Effector memory CD8-positive, alpha-beta T cell (primary cell): ENCODE measurements around the gene SELENOW.
"Not testable (repeated sequence)": the region's sequence is repeated elsewhere in the genome, so short reads cannot be mapped to it uniquely, and the experiment has no call there.

Experiments
- ATAC-seq: fragments of 150-1000 bp; cut with Tn5 transposase; replicated peaks from 2 replicates; pipeline ENCODE4 v1.10.0; 2021; ENCODE audit warnings: mild to moderate bottlenecking, moderate library complexity
- DNase-seq, 3 experiments: peaks; one replicate each; pipeline ENCODE4 v3.0.0; 2021
- H3K27ac Mint-ChIP-seq, 2 donors: one replicate each; pipeline ENCODE4 v1.8.0; 2022; ENCODE audit warnings: mild to moderate bottlenecking in 2 of 2, mixed read lengths in 2 of 2, moderate library complexity in 2 of 2
- H3K27me3 Mint-ChIP-seq, 2 donors: one replicate each; pipeline ENCODE4 v1.8.0; 2022; ENCODE audit warnings: mixed read lengths in 2 of 2
- H3K36me3 Mint-ChIP-seq: one replicate; pipeline ENCODE4 v1.8.0; 2022; ENCODE audit warnings: mild to moderate bottlenecking, moderate library complexity, mixed read lengths; ENCODE audit not compliant: insufficient read depth
- H3K4me1 Mint-ChIP-seq, 2 donors: one replicate each; pipeline ENCODE4 v1.8.0; 2022; ENCODE audit warnings: low read depth in 2 of 2, mixed read lengths in 2 of 2
- H3K4me3 Mint-ChIP-seq, 2 donors: one replicate each; pipeline ENCODE4 v1.8.0; 2022; ENCODE audit warnings: mild to moderate bottlenecking in 2 of 2, mixed read lengths in 2 of 2, moderate library complexity in 2 of 2
- H3K9me3 Mint-ChIP-seq, 2 donors: one replicate each; pipeline ENCODE4 v1.8.0; 2022; ENCODE audit warnings: mixed read lengths in 2 of 2

The SELENOW gene

GRCh38 chr19:47780215-47780551, 1.7 kb downstream of the SELENOW start:
- Mint-ChIP-seq H3K27me3 (no peaks in the 10 kb centered on the region), H3K36me3 (peaks cover 23% of the 10 kb centered on the region), H3K4me1 (peaks cover 19 to 25% of the 10 kb centered on the region in 2 donors), H3K9me3 (no peaks in the 10 kb centered on the region), H3K27ac (peak overlapping the region; percentile 95 to 97), H3K4me3 (peak overlapping the region; percentile 92 to 94)
- DNase-seq (no peak), ATAC-seq (no peak)

GRCh38 chr19:47781590-47782262, 3.2 kb downstream of the SELENOW start:
- peak overlapping the region; percentile 42 to 47 for H3K27ac Mint-ChIP-seq

GRCh38 chr19:47786566-47786965, 8.1 kb downstream of the SELENOW start:
- no peaks in the 10 kb centered on the region for H3K9me3 Mint-ChIP-seq
- no peak for ATAC-seq
- H3K36me3 Mint-ChIP-seq, result peaks cover 26% of the 10 kb centered on the region
- DNase-seq, result no peak
- H3K4me3 Mint-ChIP-seq, result no peak overlapping the region
- no peak overlapping the region for H3K27ac Mint-ChIP-seq
- H3K4me1 Mint-ChIP-seq, result peaks cover 3 to 8% of the 10 kb centered on the region in 2 donors
- H3K27me3 Mint-ChIP-seq, result no peaks in the 10 kb centered on the region

More at GRCh38 chr19:47781590-47782262, 3.2 kb downstream of the SELENOW start:
- Mint-ChIP-seq H3K4me1 (peaks cover 19 to 25% of the 10 kb centered on the region in 2 donors), H3K4me3 (peak overlapping the region in 1 of 2 donors; percentile 41), H3K9me3 (no peaks in the 10 kb centered on the region), H3K27me3 (no peaks in the 10 kb centered on the region), H3K36me3 (peaks cover 27% of the 10 kb centered on the region)
- ATAC-seq (no peak), DNase-seq (no peak)

- H3K4me1 Mint-ChIP-seq, result not testable (repeated sequence)
Observed at GRCh38 chr19:47787307-47787706, 8.8 kb downstream of the SELENOW start.

GRCh38 chr19:47789811-47790210, 11.3 kb downstream of the SELENOW start:
- not testable (repeated sequence) for H3K27ac Mint-ChIP-seq, ATAC-seq, H3K4me1 Mint-ChIP-seq, H3K27me3 Mint-ChIP-seq, H3K4me3 Mint-ChIP-seq, H3K9me3 Mint-ChIP-seq, DNase-seq
- peaks cover 13% of the 10 kb centered on the region for H3K36me3 Mint-ChIP-seq

More at GRCh38 chr19:47787307-47787706, 8.8 kb downstream of the SELENOW start:
- H3K27me3 Mint-ChIP-seq, H3K9me3 Mint-ChIP-seq, DNase-seq, H3K27ac Mint-ChIP-seq, ATAC-seq, H3K4me3 Mint-ChIP-seq: not testable (repeated sequence)
- H3K36me3 Mint-ChIP-seq, result peaks cover 26% of the 10 kb centered on the region

GRCh38 chr19:47790398-47790814, 11.9 kb downstream of the SELENOW start:
- Mint-ChIP-seq H3K27me3 (peaks cover under 1 to 2% of the 10 kb centered on the region in 2 donors), H3K4me1 (peaks cover 0 to 8% of the 10 kb centered on the region in 2 donors), H3K27ac (no peak overlapping the region), H3K36me3 (peaks cover 7% of the 10 kb centered on the region), H3K4me3 (no peak overlapping the region), H3K9me3 (no peaks in the 10 kb centered on the region)
- ATAC-seq (peak; percentile 73), DNase-seq (peak; percentile 76 to 85 (median 76))

- no peak for DNase-seq
- peaks cover 5% of the 10 kb centered on the region for H3K36me3 Mint-ChIP-seq
- ATAC-seq, result no peak
- H3K4me1 Mint-ChIP-seq, result peaks cover 0 to 8% of the 10 kb centered on the region in 2 donors
- H3K27me3 Mint-ChIP-seq, result peaks cover 6 to 10% of the 10 kb centered on the region in 2 donors
- no peaks in the 10 kb centered on the region for H3K9me3 Mint-ChIP-seq
- H3K4me3 Mint-ChIP-seq, result no peak overlapping the region
- H3K27ac Mint-ChIP-seq, result no peak overlapping the region
Observed at GRCh38 chr19:47792616-47793015, 14.1 kb downstream of the SELENOW start.

GRCh38 chr19:47794526-47794925, 16.0 kb downstream of the SELENOW start:
- Mint-ChIP-seq H3K27ac (no peak overlapping the region), H3K9me3 (no peaks in the 10 kb centered on the region), H3K36me3 (peaks cover 5% of the 10 kb centered on the region), H3K4me1 (peaks cover 0 to 8% of the 10 kb centered on the region in 2 donors), H3K4me3 (no peak overlapping the region), H3K27me3 (peaks cover 18 to 22% of the 10 kb centered on the region in 2 donors)
- ATAC-seq (no peak), DNase-seq (no peak)

- Mint-ChIP-seq H3K4me1 (no peaks in the 10 kb centered on the region), H3K4me3 (no peak overlapping the region), H3K9me3 (no peaks in the 10 kb centered on the region), H3K36me3 (no peaks in the 10 kb centered on the region), H3K27ac (no peak overlapping the region), H3K27me3 (peaks cover 18 to 22% of the 10 kb centered on the region in 2 donors)
- DNase-seq, result no peak
- ATAC-seq, result no peak
Observed at GRCh38 chr19:47796785-47797184, 18.3 kb downstream of the SELENOW start.

- ATAC-seq (no peak), DNase-seq (no peak)
- Mint-ChIP-seq H3K36me3 (no peaks in the 10 kb centered on the region), H3K27me3 (peaks cover 18 to 22% of the 10 kb centered on the region in 2 donors), H3K4me3 (no peak overlapping the region), H3K27ac (no peak overlapping the region), H3K4me1 (no peaks in the 10 kb centered on the region), H3K9me3 (no peaks in the 10 kb centered on the region)
Observed at GRCh38 chr19:47797996-47798903, 19.7 kb downstream of the SELENOW start.

- H3K27me3 Mint-ChIP-seq, result peaks cover 18 to 22% of the 10 kb centered on the region in 2 donors
Observed at GRCh38 chr19:47798904-47799266, 20.4 kb downstream of the SELENOW start.

GRCh38 chr19:47801270-47801669, 22.8 kb downstream of the SELENOW start:
- Mint-ChIP-seq H3K27ac (no peak overlapping the region), H3K36me3 (no peaks in the 10 kb centered on the region), H3K4me3 (no peak overlapping the region), H3K9me3 (no peaks in the 10 kb centered on the region), H3K27me3 (peaks cover 14 to 22% of the 10 kb centered on the region in 2 donors), H3K4me1 (no peaks in the 10 kb centered on the region)
- DNase-seq (no peak), ATAC-seq (no peak)

More at GRCh38 chr19:47798904-47799266, 20.4 kb downstream of the SELENOW start:
- no peak overlapping the region for H3K27ac Mint-ChIP-seq
- no peaks in the 10 kb centered on the region for H3K9me3 Mint-ChIP-seq
- H3K4me1 Mint-ChIP-seq, result no peaks in the 10 kb centered on the region
- no peaks in the 10 kb centered on the region for H3K36me3 Mint-ChIP-seq
- DNase-seq, result no peak
- no peak overlapping the region for H3K4me3 Mint-ChIP-seq
- ATAC-seq, result no peak

GRCh38 chr19:47802521-47803043, 24.1 kb downstream of the SELENOW start:
- no peak overlapping the region for H3K4me3 Mint-ChIP-seq
- no peak overlapping the region for H3K27ac Mint-ChIP-seq
- no peak for ATAC-seq
- no peaks in the 10 kb centered on the region for H3K4me1 Mint-ChIP-seq
- DNase-seq, result no peak
- peaks cover 20 to 21% of the 10 kb centered on the region in 2 donors for H3K27me3 Mint-ChIP-seq
- H3K36me3 Mint-ChIP-seq, result no peaks in the 10 kb centered on the region
- no peaks in the 10 kb centered on the region for H3K9me3 Mint-ChIP-seq
